Measurements from ENCODE around the gene TUSC7. TPM values are rescaled to one million over a fixed set of nuclear protein-coding genes. Genes with fewer than 3 reads are reported as not detected.

The TUSC7 gene
- total RNA-seq, 1 experiment from 2014 or later, result not detected

DNA sequence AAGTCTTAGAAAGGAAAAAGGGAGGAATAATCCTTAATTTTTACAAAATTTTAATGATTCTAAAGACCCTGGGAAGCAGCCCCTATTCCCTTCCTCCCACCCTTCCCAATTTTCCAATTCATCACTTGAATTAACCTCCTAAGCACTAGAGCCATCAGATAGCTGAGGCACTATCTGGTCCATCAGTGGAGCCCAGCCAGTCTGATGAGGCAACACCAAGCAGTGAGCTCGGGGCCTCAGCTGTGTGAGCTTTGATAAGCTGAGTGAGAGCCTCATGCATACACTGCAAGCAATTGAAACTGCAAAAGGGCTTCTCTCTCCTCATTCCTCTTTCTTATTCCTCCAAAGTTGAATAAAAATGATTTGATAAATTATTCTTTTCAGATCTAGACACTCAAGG is 31.9 kb downstream of the TUSC7 start:
- no peak for ATAC-seq
- BruUV-seq (replicated peaks), result no TSS peak
- DNase-seq, result no peak
- no peak overlapping the region for H3K9ac ChIP-seq (ENCODE audit: low read length)
- H3K4me1 ChIP-seq (ENCODE audit: insufficient read depth, low read length), result no peaks in the 10 kb centered on the region
- no peaks in the 10 kb centered on the region for H3K79me2 ChIP-seq (ENCODE audit: low read length)
- H3K9me3 ChIP-seq (ENCODE audit: low read length), result 0 out of 2 replicates have a peak, but pooled peaks cover 4% of the 10 kb centered on the region
- no peaks in the 10 kb centered on the region for H4K20me1 ChIP-seq (ENCODE audit: low read length)
- H2AFZ ChIP-seq (ENCODE audit: low read length), result no peak overlapping the region
- ChIA-PET CTCF (no interaction called here), POLR2A (ENCODE audit: unreplicated experiment) (no interaction called here)
- no peaks in the 10 kb centered on the region for H3F3A ChIP-seq (ENCODE audit: low read length, unreplicated experiment)
- H3K27ac ChIP-seq (ENCODE audit: low read length), result no peak overlapping the region
- H3K4me3 ChIP-seq (ENCODE audit: low read length), result no peak overlapping the region
- H3K9me2 ChIP-seq (replicated peaks; ENCODE audit: low read length), result no peaks in the 10 kb centered on the region
- peaks cover 9% of the 10 kb centered on the region; the same call in 1 of the 2 replicates for H3K27me3 ChIP-seq (ENCODE audit: low read length)
- intact Hi-C loops (cut with micrococcal nuclease), result no loop called here
- TF ChIP-seq CTCF (conservative IDR thresholded peaks at IDR 0.05; ENCODE audit: low read depth, low read length), result no peak
- TF ChIP-seq EZH2 (IDR thresholded peaks at IDR 0.05; ENCODE audit: low read length, unreplicated experiment), result no peak
- no peak for TF ChIP-seq EZH2phosphoT487 (IDR thresholded peaks at IDR 0.05; ENCODE audit: borderline replicate concordance, low read length)
- H3K36me3 ChIP-seq (ENCODE audit: low read depth, low read length), result no peaks in the 10 kb centered on the region
- no peak overlapping the region for H3K4me2 ChIP-seq (ENCODE audit: low read length)

DNA sequence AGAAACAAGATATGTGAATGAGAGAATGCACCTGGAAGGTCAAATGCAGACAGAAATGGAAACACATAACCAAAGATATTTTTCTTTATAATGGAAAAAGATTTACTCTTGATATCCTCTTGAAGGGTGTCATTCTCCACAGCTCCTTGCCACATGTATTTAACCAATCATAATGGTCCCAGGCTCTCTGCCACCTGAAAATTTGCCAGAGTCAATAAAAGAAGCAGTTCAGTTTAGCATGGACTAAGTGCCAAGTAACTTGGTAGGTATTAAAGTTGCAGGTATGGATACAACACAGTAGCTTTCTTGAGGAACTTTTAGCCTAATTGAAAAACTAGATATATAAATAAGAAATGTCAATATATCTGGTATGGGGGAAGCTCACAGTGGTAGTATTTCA is 33.5 kb downstream of the TUSC7 start:
- no TSS peak for BruUV-seq (replicated peaks)

More for the DNA sequence above, 33.5 kb downstream of the TUSC7 start:
- H3K9me2 ChIP-seq (replicated peaks; ENCODE audit: low read length), result no peaks in the 10 kb centered on the region
- H3K9me3 ChIP-seq (ENCODE audit: low read length), result no peaks in the 10 kb centered on the region
- no peaks in the 10 kb centered on the region for H3F3A ChIP-seq (ENCODE audit: low read length, unreplicated experiment)
- H3K27ac ChIP-seq (ENCODE audit: low read length), result no peak overlapping the region
- H3K27me3 ChIP-seq (ENCODE audit: low read length), result peaks cover 9% of the 10 kb centered on the region; the same call in 1 of the 2 replicates
- H3K36me3 ChIP-seq (ENCODE audit: low read depth, low read length), result no peaks in the 10 kb centered on the region
- ChIA-PET CTCF (interaction anchor here (0.6 kb wide), 1 partner anchor 384 kb away, joined by 6 read pairs; no protein-coding TSS in a partner anchor), POLR2A (ENCODE audit: unreplicated experiment) (no interaction called here)
- H3K4me2 ChIP-seq (ENCODE audit: low read length), result no peak overlapping the region
- intact Hi-C loops (cut with micrococcal nuclease), result no loop called here
- H4K20me1 ChIP-seq (ENCODE audit: low read length), result no peaks in the 10 kb centered on the region
- H3K79me2 ChIP-seq (ENCODE audit: low read length), result no peaks in the 10 kb centered on the region
- ATAC-seq (no peak), DNase-seq (no peak)
- no peaks in the 10 kb centered on the region for H3K4me1 ChIP-seq (ENCODE audit: insufficient read depth, low read length)
- H3K4me3 ChIP-seq (ENCODE audit: low read length), result no peak overlapping the region
- no peak overlapping the region for H2AFZ ChIP-seq (ENCODE audit: low read length)
- no peak for TF ChIP-seq CTCF (conservative IDR thresholded peaks at IDR 0.05; ENCODE audit: low read depth, low read length)
- TF ChIP-seq EZH2phosphoT487 (IDR thresholded peaks at IDR 0.05; ENCODE audit: borderline replicate concordance, low read length), result no peak
- no peak for TF ChIP-seq EZH2 (IDR thresholded peaks at IDR 0.05; ENCODE audit: low read length, unreplicated experiment)
- no peak overlapping the region for H3K9ac ChIP-seq (ENCODE audit: low read length)
